HFFc6 (cell line): ENCODE results near the gene IL18R1. TPM values are rescaled to one million over a fixed set of nuclear protein-coding genes. Genes with fewer than 3 reads are reported as not detected.

Experiments used
- DNase-seq: peaks from one replicate; pipeline ENCODE4 v3.0.0-alpha.2; 2018
- H3K27ac Mint-ChIP-seq: 2 replicates; pipeline ENCODE4 v1.8.0; 2020; ENCODE audit warnings: mild to moderate bottlenecking, mixed read lengths
- H3K27me3 Mint-ChIP-seq: 2 replicates; pipeline ENCODE4 v1.8.0; 2021; ENCODE audit warnings: mild to moderate bottlenecking, moderate library complexity, mixed read lengths; ENCODE audit not compliant: insufficient read depth
- H3K36me3 Mint-ChIP-seq: 2 replicates; pipeline ENCODE4 v1.8.0; 2021; ENCODE audit warnings: low read depth, mixed read lengths
- H3K4me1 Mint-ChIP-seq: 2 replicates; pipeline ENCODE4 v1.8.0; 2020; ENCODE audit warnings: low read depth, mixed read lengths
- H3K4me3 Mint-ChIP-seq: 2 replicates; pipeline ENCODE4 v1.8.0; 2020; ENCODE audit warnings: mild to moderate bottlenecking, moderate library complexity, mixed read lengths
- H3K9me3 Mint-ChIP-seq: 2 replicates; pipeline ENCODE4 v1.8.0; 2020; ENCODE audit warnings: mild to moderate bottlenecking, mixed read lengths
- total RNA-seq, 6 experiments: library from RNA; stranded (reverse); fragmentation: NEBNext Ultra II Directional; extraction: Animal tissue kit (Norgen Biotek cat#: 25700); gene quantifications; 2 replicates in 1 of 6; 3 replicates in 5 of 6; pipeline ENCODE4 v1.2.3, GENCODE V29; 2021
- TF ChIP-seq, protein P1 (sequence below): fragments of 200-600 bp; sonication (generic); IDR thresholded peaks from 2 replicates; pipeline ENCODE4 v1.5.0; 2021; ENCODE audit warnings: antibody characterized with exemption, mild to moderate bottlenecking

The IL18R1 gene
- total RNA-seq, 6 experiments from 2014 or later, result not detected

DNA sequence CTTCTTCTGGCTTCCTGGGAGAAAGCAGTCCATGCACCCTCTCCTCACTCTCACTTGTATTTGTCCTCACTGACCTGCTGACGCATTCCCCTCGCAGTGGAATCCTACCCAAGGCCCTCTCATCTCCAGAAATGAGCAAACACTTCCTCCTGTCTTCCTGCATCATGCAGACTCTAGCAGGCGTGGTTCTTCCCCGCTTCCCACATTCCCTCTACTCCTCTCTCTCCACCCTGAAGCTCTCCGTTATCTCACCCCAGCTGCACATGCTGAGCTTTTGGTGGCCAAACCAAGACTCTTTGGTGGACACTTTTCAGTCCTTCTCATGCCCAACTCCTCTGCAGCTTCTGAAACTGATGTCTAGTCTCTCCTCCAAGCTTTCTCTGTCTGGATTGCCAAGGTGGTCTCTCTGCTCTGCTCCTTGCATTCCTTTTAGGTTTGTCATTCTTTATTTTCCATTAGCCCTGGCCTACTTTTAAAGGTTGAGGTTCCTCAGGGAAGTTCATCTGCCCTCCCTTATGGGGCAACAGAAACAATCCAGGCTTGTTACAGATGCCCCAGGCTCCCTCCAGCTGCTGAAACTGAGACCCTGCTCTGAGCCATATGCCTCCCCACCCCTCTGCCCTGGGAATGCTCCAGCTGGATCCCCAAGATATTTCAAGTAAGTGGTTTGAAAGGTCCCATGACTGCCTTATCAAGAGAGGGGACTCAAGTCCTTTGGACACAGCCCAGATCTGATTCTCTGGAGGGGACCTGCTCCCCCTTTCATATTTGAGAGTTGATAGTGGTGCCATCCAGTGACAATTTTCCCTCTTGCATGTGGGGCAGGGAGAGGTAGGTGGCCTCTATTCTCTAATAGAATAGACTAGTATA lies 66.5 kb downstream of the IL18R1 start:
- H3K9me3 Mint-ChIP-seq, result no peaks in the 10 kb centered on the region
- H3K4me1 Mint-ChIP-seq, result no peaks in the 10 kb centered on the region
- no peaks in the 10 kb centered on the region for H3K36me3 Mint-ChIP-seq
- peaks cover 14% of the 10 kb centered on the region for H3K27me3 Mint-ChIP-seq
- no peak overlapping the region for H3K27ac Mint-ChIP-seq
- no peak overlapping the region for H3K4me3 Mint-ChIP-seq
- TF ChIP-seq, protein P1, sequence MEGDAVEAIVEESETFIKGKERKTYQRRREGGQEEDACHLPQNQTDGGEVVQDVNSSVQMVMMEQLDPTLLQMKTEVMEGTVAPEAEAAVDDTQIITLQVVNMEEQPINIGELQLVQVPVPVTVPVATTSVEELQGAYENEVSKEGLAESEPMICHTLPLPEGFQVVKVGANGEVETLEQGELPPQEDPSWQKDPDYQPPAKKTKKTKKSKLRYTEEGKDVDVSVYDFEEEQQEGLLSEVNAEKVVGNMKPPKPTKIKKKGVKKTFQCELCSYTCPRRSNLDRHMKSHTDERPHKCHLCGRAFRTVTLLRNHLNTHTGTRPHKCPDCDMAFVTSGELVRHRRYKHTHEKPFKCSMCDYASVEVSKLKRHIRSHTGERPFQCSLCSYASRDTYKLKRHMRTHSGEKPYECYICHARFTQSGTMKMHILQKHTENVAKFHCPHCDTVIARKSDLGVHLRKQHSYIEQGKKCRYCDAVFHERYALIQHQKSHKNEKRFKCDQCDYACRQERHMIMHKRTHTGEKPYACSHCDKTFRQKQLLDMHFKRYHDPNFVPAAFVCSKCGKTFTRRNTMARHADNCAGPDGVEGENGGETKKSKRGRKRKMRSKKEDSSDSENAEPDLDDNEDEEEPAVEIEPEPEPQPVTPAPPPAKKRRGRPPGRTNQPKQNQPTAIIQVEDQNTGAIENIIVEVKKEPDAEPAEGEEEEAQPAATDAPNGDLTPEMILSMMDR, result no peak
- DNase-seq, result no peak

DNA sequence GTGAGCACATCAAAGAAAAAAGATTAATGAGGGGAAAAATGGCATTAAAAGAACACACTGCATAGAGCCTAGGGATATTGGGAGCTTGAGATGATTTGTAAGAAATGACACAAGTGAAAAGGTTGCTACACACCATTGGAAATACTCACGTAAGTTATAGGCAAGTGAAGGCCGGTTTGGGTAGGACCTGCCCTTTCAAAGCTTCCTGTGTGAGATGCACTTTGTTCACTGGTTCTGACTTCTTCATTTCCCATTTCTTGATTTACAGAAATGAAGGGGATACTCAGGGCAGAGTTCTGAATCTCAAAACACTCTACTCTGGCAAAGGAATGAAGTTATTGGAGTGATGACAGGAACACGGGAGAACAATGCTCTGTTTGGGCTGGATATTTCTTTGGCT lies 67.3 kb downstream of the IL18R1 start, which contains the start of gene IL18RAP:
Gene IL18RAP, plus strand, starts transcription at position 251 of the 400 bp plus-strand sequence. Its CDS starts 118 bp downstream, at position 369.
- H3K36me3 Mint-ChIP-seq, result no peaks in the 10 kb centered on the region
- H3K4me3 Mint-ChIP-seq, result no peak within 1 kb of the TSS
- no peaks in the 10 kb centered on the region for H3K9me3 Mint-ChIP-seq
- DNase-seq, result no peak
- H3K27ac Mint-ChIP-seq, result no peak within 1 kb of the TSS
- TF ChIP-seq, protein P1, result no peak
- H3K4me1 Mint-ChIP-seq, result no peaks in the 10 kb centered on the region
- H3K27me3 Mint-ChIP-seq, result peaks cover 14% of the 10 kb centered on the region

DNA sequence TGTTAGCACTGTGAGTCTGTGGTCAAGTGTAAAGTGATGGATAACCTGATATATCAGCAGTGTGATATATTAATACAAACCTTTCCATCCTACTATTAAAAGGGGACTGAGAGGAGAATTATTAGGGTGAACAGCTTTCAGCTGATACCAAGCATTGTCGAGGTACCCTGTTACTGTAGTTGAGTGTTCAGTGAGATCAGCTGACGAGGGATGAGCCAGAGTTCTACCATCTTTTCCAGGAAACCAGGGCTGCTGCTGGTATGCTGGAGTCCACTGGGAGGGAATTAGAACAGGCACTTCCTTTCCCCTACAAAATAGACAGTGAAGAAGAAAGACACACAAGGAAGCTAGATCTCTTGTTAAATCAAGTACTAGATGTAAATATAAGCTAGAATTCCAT lies 67.8 kb downstream of the IL18R1 start:
- Mint-ChIP-seq H3K4me3 (no peak overlapping the region), H3K36me3 (no peaks in the 10 kb centered on the region), H3K27me3 (peaks cover 14% of the 10 kb centered on the region), H3K4me1 (no peaks in the 10 kb centered on the region), H3K9me3 (no peaks in the 10 kb centered on the region), H3K27ac (no peak overlapping the region)
- DNase-seq, result no peak
- TF ChIP-seq, protein P1, result no peak

DNA sequence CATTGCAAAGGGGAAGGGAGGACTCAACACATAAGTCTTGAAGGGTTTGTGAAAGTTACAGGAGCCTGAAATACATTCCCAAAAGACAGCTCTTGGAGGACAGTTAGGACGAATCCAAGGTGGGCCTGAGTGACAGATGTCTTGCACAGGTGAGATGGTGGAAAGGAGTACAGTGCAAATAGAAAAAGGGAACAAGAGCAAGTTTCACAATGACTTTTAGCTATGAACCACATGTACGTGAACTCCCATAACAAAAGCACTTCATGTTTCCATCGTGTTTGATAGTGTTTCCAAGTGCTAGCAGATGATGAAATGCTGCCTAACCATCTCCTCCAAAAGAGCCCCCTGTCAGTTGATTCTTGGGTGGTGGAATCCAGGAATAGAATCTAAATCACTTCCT lies 69.2 kb downstream of the IL18R1 start:
- TF ChIP-seq, protein P1, result no peak
- Mint-ChIP-seq H3K9me3 (no peaks in the 10 kb centered on the region), H3K4me3 (no peak overlapping the region), H3K4me1 (no peaks in the 10 kb centered on the region), H3K27ac (no peak overlapping the region), H3K36me3 (no peaks in the 10 kb centered on the region), H3K27me3 (peaks cover 14% of the 10 kb centered on the region)
- DNase-seq, result no peak

DNA sequence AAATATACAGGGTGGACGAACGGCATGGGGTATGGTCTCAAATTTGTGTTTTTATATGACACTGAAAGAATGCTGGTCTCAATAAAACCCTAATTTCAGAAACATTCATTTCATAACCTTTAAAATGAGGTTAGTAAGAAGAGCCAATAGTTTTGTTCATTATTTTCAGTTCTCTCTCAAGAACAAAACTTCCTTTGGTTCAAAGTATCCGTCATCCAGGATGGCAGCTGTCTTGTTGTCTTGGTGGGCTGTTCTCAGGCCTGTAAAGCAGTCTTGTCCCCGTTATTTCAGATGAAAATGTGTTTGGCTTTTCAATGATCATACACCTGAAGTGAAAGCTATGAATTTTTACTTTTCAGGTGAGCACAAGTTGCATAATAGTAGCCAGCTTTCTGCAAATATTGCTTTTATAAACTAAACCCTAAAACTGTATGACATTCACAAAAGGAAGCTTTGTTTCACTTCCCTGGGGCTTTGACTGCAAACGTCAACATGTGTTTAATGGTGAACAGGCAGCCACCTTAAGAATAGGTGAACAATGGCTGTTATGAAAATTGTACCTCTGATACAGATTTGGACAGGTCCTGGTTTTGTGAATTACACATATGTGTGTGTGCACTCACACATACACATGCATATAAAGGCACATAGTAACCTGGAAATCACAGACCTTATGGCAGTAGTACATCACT lies 70.0 kb downstream of the IL18R1 start:
- H3K4me1 Mint-ChIP-seq, result no peaks in the 10 kb centered on the region
- TF ChIP-seq, protein P1, result no peak
- no peak for DNase-seq
- H3K27me3 Mint-ChIP-seq, result peaks cover 12% of the 10 kb centered on the region
- H3K36me3 Mint-ChIP-seq, result no peaks in the 10 kb centered on the region
- H3K4me3 Mint-ChIP-seq, result no peak overlapping the region
- H3K9me3 Mint-ChIP-seq, result no peaks in the 10 kb centered on the region
- no peak overlapping the region for H3K27ac Mint-ChIP-seq
